ENCODE data around the gene TMEM19. TPM values are rescaled to one million over a fixed set of nuclear protein-coding genes. Genes with fewer than 3 reads are reported as not detected.
"Not testable (repeated sequence)": the region's sequence is repeated elsewhere in the genome, so short reads cannot be mapped to it uniquely, and the experiment has no call there.

TMEM19 gene
- total and polyA plus RNA-seq, 2 experiments from 2014 or later = 6.5 to 14.1 TPM

GRCh38 chr12:71693126-71693525 lies 7.2 kb downstream of the TMEM19 start:
- H3K79me2 ChIP-seq (replicated peaks; ENCODE audit: insufficient read depth) = 0 out of 2 replicates have a peak, but pooled peaks cover 3% of the 10 kb centered on the region
- H3K36me3 ChIP-seq (ENCODE audit: insufficient read depth) = no peaks in the 10 kb centered on the region; the same call in 1 of the 2 replicates
- no peak for ATAC-seq
- H2AFZ ChIP-seq = no peak overlapping the region
- no peaks in the 10 kb centered on the region for H4K20me1 ChIP-seq (replicated peaks; ENCODE audit: insufficient read depth)
- TF ChIP-seq EZH2phosphoT487 (IDR thresholded peaks at IDR 0.05; ENCODE audit: unreplicated experiment) = no peak
- TF ChIP-seq, protein P1, sequence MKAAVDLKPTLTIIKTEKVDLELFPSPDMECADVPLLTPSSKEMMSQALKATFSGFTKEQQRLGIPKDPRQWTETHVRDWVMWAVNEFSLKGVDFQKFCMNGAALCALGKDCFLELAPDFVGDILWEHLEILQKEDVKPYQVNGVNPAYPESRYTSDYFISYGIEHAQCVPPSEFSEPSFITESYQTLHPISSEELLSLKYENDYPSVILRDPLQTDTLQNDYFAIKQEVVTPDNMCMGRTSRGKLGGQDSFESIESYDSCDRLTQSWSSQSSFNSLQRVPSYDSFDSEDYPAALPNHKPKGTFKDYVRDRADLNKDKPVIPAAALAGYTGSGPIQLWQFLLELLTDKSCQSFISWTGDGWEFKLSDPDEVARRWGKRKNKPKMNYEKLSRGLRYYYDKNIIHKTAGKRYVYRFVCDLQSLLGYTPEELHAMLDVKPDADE (IDR thresholded peaks at IDR 0.05) = no peak
- TF ChIP-seq, protein P2, sequence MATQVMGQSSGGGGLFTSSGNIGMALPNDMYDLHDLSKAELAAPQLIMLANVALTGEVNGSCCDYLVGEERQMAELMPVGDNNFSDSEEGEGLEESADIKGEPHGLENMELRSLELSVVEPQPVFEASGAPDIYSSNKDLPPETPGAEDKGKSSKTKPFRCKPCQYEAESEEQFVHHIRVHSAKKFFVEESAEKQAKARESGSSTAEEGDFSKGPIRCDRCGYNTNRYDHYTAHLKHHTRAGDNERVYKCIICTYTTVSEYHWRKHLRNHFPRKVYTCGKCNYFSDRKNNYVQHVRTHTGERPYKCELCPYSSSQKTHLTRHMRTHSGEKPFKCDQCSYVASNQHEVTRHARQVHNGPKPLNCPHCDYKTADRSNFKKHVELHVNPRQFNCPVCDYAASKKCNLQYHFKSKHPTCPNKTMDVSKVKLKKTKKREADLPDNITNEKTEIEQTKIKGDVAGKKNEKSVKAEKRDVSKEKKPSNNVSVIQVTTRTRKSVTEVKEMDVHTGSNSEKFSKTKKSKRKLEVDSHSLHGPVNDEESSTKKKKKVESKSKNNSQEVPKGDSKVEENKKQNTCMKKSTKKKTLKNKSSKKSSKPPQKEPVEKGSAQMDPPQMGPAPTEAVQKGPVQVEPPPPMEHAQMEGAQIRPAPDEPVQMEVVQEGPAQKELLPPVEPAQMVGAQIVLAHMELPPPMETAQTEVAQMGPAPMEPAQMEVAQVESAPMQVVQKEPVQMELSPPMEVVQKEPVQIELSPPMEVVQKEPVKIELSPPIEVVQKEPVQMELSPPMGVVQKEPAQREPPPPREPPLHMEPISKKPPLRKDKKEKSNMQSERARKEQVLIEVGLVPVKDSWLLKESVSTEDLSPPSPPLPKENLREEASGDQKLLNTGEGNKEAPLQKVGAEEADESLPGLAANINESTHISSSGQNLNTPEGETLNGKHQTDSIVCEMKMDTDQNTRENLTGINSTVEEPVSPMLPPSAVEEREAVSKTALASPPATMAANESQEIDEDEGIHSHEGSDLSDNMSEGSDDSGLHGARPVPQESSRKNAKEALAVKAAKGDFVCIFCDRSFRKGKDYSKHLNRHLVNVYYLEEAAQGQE (IDR thresholded peaks at IDR 0.05; ENCODE audit: unreplicated experiment) = no peak
- TF ChIP-seq JUNB (IDR thresholded peaks at IDR 0.05; ENCODE audit: unreplicated experiment) = no peak
- H3K4me3 ChIP-seq = no peak overlapping the region
- H3K27me3 ChIP-seq (ENCODE audit: insufficient read depth) = no peaks in the 10 kb centered on the region
- no peak overlapping the region for H3K4me2 ChIP-seq
- H3K27ac ChIP-seq (ENCODE audit: low read depth) = no peak overlapping the region
- Mint-ChIP-seq H3K27me3 (ENCODE audit: insufficient read depth, low read depth, poor library complexity) (no peaks in the 10 kb centered on the region), H3K9me3 (no peaks in the 10 kb centered on the region), H3K36me3 (ENCODE audit: low read depth) (peaks cover 7% of the 10 kb centered on the region; the same call in 1 of the 3 replicates), H3K4me1 (peaks cover 7% of the 10 kb centered on the region; the same call in 2 of the 3 replicates), H3K4me3 (no peak overlapping the region), H3K27ac (no peak overlapping the region)
- H3F3A ChIP-seq (replicated peaks; ENCODE audit: low read depth) = no peaks in the 10 kb centered on the region
- no peak for DNase-seq (ENCODE audit: low spot score)
- no peaks in the 10 kb centered on the region for H3K9me2 ChIP-seq (ENCODE audit: insufficient read depth)
- H3K4me1 ChIP-seq (ENCODE audit: insufficient read depth) = no peaks in the 10 kb centered on the region

- not testable (repeated sequence) for ATAC-seq
Measured at GRCh38 chr12:71693651-71694050, 7.8 kb downstream of the TMEM19 start.

More at GRCh38 chr12:71693651-71694050, 7.8 kb downstream of the TMEM19 start:
- H3K9me3 Mint-ChIP-seq; H3K9me2 ChIP-seq (ENCODE audit: insufficient read depth); H3K27ac ChIP-seq (ENCODE audit: low read depth); H3K4me2 ChIP-seq; H3K36me3 ChIP-seq (ENCODE audit: insufficient read depth); DNase-seq (ENCODE audit: low spot score); H3K27me3 ChIP-seq (ENCODE audit: insufficient read depth); H3K36me3 Mint-ChIP-seq (ENCODE audit: low read depth); H4K20me1 ChIP-seq (replicated peaks; ENCODE audit: insufficient read depth); H3K4me3 Mint-ChIP-seq; H3K27ac Mint-ChIP-seq; H3K4me1 ChIP-seq (ENCODE audit: insufficient read depth); H3K4me3 ChIP-seq; H3F3A ChIP-seq (replicated peaks; ENCODE audit: low read depth); H3K79me2 ChIP-seq (replicated peaks; ENCODE audit: insufficient read depth); H3K4me1 Mint-ChIP-seq; H3K27me3 Mint-ChIP-seq (ENCODE audit: insufficient read depth, low read depth, poor library complexity); H2AFZ ChIP-seq: not testable (repeated sequence)
